GM19324 (cell line): ENCODE results near the gene ADCY10.
"Not testable (repeated sequence)": the region's sequence is repeated elsewhere in the genome, so short reads cannot be mapped to it uniquely, and the experiment has no call there.

Experiments used
- ATAC-seq: cut with Tn5 transposase; IDR thresholded peaks from one replicate; pipeline ENCODE4 v1.9.1; 2021; ENCODE audit warnings: mild to moderate bottlenecking, moderate library complexity; ENCODE audit not compliant: unreplicated experiment, low FRiP score

Gene ADCY10

DNA sequence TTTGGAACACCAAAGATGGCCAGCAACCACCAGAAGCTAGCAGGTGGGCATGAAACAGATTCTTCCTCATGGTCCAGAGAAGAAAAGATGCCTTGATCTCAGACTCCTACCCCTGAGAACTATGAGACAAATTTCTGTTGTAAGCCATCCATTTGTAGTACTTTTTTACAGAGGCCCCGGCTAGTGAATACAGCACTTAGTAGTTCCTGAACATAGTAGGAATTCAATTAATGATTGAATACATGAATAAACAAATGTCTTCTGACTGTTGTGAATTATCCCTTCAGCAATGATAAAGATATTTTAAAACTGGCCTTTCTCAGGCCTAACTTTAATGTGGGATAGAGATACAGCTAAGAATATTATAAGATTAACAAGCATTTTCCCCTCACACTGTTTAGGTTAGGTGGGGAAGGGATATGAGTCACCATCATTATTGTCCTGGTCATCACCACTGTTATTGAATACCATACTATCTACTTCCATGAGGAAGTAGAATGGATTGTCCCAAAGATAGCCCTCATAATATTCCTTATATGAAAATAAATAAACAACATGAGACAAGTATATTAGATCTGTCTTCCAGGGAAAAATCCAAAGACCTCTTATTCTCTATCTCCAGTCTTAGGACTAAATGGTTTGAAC, 51.4 kb downstream of the ADCY10 start:
- ATAC-seq, result no peak

DNA sequence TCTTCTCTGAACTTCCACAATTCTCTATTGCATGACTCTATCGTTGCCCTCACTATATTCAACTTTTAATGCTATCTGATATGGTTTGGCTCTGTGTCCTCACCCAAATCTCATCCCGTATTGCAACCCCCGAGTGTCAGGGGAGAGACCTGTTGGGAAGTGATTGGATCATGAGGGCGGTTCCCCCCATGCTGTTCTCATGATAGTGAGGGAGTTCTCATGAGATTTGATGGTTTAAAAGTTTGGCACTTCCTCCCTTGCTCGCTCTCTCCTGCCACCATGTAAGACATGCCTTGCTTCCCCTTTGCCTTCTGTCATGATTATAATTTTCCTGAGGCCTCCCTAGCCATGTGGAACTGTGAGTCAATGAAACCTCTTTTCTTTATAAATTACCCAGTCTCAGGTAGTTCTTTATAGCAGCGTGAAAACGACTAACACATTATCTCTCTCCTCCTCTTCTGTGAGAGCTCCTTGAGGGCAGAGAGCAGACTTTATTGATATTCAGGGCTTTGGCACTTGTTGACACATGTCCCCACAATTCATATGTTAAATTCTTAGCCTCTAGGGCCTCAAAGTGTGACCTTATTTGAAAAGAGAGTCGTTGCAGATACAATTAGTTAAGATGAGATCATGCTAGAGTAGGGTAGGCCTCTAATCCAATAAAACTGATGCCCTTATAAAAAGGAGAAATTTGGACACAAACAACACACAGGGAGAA, 52.1 kb downstream of the ADCY10 start:
- no peak for ATAC-seq

DNA sequence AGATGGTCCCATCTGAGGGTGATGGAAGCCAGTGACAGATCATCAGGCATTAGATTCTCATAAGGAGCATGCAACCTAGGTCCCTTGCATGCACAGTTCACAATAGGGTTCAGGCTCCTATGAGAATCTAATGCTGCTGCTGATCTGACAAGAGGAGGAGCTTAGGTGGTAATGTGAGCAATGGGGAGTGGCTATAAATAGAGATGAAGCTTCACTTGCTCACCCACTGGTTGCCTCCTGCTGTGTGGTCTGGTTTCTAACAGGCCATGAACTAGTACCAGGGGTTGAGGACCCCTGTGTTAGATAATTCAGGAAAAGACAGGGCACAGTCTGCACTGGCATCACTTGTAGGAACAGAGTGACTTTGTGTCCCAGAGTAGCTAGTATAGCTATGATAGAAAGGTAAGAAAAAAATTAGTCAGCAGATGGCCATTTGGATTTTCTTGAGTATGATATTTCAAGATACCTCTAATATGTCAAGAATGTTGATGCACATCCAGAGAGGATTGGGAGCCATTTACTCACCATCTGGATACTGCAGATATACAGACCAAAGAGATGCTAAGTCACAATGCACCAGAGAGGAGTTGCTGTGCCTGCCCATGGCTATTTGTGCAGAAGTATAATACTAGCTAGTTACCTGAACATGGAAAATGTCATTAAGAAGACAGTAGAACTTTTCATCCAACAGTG, 53.6 kb downstream of the ADCY10 start:
- no peak for ATAC-seq

DNA sequence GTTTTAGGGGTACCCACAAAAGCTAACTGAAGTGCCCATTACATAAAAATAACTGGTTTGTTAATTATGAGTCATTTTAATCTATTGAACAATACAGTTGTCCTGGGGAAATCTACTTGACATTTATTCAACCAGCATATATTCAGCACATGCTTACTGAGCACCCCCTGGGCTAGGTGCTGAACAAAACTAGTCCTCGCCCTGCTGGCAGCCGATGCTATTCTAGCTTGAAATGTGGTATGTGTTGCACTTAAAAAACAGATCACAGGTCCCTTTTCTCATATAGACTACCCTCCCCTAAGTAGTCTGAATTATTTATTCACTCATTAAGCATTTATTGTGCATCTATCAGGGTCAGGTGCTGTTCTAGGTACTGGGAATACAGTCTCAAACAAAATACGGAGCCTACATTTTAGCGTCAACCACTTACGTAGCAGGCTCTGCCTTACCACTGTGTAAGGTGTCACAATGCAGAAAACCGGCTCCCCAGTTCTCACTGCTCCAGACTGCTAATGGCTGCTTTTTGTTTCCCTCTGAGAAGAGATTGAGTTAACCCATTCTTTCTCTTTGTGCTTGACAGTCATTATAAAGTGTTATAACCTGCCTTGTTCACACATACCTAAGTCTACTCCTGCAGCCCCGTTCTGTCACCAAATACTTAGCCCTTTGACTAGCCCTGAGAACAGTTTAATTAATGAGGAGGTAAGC, 57.1 kb downstream of the ADCY10 start:
- ATAC-seq, result no peak

DNA sequence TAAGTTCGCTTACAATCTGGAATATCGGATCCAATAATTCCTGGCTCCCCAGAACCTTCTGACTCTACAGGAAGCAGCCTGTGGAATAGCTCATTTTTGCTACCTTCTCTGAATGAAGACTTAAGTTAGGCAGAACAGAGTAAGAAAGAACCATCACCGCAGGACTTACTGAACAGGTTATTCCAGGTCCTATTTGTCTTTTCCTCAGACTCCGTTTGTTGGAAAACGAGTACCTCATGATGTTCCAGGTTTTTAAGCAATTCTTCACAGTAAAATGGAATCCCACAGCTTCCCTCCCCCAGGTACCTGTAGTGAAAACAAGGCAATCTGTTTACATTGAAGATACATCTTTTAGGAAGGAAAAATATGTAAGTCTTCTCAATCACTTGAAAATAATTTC, 59.8 kb downstream of the ADCY10 start:
- no peak for ATAC-seq

DNA sequence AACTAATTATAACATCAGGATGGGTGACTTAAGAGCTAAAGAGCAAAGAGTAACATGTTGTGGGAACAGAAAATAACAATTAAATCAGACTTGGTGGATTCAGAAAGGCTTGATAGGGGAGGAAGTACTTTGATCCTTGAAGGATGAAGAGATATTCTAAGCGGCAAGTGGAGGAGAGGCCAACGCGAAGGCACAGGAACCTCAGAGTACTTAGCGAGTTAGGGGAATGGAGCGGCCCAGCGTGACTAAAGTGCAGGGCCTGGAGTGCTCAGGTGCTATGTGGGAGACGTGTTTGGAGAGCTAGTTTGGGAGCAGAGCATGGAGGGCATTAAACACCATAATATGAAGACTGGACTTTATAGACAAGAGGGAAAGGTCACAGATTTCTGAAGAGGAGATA, 64.3 kb downstream of the ADCY10 start:
- ATAC-seq, result no peak

DNA sequence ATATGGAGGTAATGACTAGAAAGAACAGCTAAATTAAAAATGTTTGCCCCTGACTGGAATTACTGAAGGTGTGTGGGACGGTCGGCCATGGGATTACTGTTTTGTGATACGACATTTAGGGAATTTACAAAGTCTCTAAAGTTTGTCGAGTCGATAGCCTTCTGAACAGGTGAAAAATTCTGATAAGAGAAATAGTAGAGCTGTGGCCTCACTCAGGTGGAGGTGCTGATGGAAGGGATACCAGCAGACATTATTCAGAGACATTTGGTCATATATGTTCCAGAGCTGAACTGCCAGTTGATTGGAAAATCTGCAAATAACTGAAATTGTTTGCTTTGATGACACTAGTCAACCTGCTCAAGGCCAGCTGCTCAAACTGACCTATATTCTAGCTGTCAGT, 71.1 kb downstream of the ADCY10 start:
- ATAC-seq, result no peak

DNA sequence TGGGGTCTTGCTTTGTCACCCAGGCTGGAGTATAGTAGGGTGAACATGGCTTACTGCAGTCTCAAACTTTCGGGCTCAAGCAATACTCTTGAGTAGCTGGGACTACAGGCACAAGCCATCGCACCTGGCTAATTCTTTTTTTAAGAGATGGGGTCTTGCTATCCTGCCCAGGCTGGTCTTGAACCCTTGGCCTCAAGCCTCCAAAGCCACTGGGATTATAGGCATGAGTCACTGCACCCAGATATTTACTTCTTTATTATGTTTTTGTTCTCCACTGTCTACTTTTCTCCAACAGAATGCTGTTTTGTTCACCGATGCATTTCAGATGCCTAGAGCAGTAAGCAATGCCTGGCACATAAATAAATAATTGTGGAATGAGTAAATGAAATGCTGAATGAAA, 72.4 kb downstream of the ADCY10 start:
- ATAC-seq, result no peak

DNA sequence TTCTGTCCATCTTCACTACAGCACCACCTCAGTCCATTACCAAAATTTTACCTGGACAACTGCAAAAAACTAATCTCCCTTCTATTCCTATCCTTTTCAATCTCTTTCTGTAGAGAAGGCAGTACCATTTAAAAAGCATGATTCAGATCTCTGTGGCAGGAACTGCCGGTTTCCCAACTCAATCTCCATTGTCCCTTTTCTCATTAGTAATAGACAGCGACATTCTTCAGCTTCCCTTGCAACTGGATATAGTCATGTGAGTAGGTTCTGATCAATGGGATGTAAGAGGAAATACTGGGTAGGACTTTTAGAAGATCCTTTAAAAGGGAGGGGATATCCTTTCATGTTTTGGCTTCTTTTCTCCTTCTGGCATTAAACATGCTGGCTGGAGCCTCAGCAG, 74.9 kb downstream of the ADCY10 start:
- ATAC-seq, result no peak

DNA sequence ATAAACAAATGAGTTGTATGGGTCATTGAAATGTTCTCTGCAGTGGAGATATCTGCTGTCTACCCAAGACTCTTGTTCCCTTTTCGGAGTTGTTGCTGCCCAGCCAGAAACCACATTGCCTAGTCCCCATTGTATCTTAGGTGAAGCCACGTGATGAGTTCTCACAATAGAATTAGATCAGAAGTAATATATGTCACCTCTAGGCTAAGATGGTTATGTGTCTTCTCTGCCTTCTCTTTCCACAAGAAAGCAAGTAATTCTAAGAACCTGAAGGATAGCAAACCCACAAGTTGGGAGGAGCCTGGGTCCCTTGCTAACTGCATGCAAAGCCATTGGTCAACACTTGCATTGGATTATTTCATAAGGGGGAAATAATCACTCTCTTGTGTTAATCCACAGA, 76.6 kb downstream of the ADCY10 start:
- no peak for ATAC-seq

DNA sequence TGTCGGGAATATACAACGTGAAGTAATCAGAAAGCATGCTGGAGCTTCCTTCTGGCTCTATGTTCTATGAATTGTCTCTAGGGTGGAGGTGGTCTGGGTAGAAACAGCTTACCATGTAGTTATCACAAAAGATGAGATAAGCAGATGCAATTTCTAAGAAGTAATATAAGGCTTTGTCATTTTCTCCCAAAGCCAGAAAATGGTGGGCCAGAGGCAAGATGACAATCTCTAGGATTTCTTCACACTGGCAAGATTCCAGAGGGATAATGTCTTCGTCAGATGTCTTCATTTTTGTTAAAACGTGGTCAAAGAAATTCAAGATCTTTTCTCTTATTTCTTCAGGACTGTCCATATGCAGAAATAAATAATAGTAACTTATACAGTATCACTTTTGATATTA, 77.7 kb downstream of the ADCY10 start:
- ATAC-seq, result no peak

DNA sequence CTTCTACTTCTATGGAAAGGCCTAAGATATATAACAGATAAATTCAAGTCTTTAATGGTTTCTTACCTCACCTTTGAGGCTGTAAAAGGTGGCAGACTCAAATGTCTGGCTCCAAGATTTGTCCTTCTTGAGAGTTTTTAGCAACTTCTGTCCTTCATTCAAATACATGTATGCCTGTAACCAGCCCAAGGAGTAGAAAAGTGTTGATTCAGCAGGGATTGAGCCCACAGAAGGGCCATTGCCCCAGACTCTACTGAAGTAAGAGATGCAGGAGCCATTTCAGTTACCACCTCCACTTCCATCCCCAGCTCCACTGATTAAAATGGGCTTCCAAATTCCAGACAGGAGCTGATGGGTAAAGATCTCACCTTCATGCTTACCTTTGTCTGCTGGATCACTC, 80.0 kb downstream of the ADCY10 start:
- ATAC-seq, result no peak

DNA sequence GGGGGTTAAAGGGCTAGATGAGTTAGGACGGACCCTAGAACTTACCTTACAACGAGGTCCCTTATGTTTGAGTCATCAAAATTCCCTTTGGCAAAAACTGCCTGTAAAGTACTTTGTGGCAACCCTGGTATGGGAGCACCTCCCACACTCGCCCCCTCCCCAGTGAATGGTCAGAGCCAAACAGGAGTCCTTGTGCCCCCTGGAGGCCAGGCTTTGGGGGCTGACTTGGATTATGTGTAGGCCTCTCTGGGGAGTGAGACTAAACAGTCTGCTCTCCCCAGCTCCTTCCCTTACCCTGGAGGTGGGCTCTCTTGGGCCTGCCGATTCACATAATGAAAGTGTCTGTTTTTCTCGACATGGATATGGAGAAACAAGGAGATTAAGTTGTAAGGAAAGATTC, 81.2 kb downstream of the ADCY10 start:
- ATAC-seq, result no peak

DNA sequence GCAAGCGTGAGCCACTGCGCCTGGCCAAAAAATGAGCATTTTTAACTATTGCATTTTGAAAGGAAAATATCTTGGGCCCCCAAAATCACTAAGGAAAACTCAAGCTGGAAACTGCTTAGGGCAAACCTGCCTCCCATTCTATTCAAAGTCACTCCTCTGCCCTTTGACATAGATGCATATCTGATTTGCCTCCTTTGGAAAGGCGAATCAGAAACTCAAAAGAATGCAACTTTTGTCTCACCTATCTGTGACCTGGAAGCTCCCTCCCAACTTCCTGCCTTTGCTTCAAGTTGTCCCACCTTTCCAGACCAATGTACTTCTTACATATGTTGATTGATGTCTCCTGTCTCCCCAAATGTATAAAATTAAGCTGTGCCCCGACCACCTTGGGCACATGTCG, 83.3 kb downstream of the ADCY10 start:
- not testable (repeated sequence) for ATAC-seq

DNA sequence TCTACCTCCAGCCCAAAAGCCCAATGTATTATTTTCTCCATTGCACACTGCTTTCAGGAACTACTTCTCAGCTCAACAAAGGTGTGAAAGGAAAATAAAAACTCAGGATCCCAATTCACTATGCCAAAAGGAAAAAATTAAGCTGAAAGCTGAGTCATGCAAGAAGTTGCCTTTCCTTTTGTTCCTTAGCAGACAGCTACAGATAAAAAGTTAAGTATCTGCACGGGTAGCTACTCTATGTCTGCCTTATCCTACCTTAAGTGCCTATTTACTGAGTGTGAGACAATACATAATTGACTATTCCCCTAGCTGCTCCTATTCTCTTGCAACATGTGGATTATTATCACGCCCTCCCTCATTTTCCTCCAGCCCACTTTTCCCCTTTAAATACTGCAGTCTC, 84.1 kb downstream of the ADCY10 start:
- ATAC-seq, result no peak

DNA sequence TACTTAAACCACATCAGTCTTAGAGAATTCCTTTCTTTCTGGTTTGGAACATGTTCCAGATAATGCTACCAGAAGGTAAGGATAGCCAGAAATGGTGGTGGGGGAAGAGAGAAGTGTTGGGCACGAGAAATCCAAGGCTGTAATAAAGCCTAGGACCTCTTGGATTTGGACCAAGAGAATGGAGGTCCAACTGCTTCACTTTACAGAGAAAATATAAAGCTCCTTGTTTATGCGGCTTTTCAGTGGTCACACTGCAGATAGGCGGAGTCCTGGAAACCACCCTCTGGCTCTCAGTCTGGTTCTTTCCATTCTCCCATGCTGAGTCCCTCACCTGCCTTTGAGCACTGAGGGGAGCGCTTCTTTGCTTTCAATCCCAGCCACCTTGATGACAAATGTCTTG, 87.8 kb downstream of the ADCY10 start:
- ATAC-seq, result no peak

DNA sequence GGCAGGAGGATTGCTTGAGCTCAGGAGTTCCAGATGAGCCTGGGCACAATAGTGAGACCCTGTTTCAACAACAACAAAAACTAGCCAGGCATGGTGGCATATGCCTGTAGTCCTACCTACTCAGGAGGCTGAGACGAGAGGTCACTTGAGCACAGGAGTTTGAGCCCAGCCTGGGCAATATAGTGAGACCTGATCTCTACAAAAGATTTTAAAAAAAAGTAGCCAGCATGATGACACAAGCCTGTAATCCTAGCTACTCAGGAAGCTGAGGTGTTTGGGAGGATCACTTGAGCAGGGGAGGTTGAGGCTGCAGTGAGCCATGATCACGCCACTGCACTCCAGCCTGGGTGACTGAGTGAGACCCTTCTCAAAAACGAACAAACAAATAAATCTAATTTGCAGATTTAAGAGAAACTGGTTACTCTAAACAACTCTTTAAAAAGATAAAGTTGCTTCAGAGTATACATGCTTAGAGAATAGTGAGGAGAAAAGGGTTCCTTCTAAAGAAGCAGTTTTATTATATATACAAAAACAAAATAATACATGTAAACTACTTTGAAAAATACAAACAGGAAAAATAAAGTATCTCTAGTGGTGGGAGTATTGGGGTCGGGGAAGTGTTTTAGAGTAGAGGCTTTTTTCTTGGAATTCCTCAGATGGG, 88.4 kb downstream of the ADCY10 start:
- ATAC-seq, result no peak

DNA sequence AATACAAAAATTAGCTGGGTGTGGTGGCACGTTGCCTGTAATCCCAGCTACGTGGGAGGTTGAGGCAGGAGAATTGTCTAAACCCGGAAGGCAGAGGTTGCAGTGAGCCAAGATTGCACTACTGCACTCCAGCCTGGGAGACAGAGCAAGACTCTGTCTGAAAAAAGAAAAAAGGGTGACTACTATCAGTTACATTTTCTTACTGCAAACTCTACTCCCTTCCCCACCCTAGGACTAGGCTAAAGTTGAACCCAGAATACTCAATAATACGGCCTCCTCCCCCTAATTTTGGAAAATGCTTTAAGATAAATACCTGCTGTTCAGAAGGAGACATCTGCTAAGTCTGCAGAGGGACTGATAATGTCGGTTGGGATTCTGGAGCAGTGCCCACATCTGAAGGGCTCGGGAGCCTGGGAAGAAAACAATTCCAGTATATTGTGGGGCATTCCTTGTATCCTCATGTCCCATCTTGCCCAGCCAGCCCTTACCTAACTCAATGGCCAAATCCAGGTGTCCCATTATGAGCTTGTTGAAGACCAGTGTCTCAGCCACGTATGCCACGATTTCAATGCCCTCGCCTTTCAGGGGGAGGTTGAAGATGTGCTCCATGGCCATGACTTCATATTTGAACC, 89.7 kb downstream of the ADCY10 start:
- no peak for ATAC-seq

DNA sequence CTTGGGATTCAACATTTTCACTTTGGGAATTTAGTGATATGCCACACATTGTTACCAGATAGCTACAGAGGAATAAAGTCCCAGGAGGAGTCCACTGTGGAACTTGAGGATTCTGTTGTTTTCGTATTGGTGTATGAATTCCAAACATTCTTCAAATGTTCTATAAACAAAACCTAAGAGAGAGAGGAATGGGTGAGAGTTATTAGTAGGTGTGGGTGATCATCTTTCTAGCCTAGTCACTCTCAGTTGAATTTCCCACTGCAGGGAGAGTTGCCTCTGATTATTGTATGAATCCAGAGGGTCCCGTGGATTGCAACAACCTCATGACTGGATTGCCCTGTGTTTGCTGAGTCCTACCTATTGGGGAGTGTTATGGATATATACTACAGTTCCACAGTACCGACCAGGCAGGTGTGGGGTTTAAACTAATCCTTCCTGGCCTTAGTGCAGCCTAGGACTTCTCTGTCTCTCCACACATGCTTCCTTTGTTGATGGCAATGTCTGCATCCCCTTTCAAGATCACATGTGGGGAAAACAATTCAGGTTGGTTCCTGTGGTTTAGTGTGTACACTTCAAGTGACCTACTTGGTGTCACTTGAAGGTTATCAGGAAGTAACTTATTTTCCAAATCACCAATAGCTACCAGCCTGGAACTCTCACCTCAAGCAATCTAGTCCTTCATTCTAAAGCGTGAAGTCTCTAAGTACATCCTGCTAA, 91.8 kb downstream of the ADCY10 start:
- no peak for ATAC-seq

DNA sequence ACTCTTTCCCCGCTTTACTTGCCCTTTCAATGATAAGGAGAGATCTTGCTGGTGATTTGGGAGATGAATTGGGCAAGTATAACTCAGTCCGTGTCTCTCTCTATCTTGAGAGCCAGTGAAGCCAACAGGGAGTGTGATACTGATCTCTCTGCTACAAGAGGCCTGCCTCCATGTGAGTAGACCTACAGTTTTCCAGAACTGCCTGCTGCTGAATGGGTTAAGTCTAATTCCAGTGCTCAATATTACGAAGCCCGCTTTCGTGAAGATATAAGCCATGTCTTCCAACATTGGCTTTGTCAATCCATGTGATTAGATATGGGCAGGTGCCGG, 92.6 kb downstream of the ADCY10 start:
- ATAC-seq, result no peak
